22Rv1 (cell line): Measurements from ENCODE around the gene CREG2.

Experiments used
- H3K27ac ChIP-seq: fragments of 450-650 bp; 2 replicates; pipeline ENCODE4 v1.5.1; 2017
- CTCF ChIP-seq: fragments of 450-650 bp; IDR thresholded peaks from 2 replicates; pipeline ENCODE4 v1.5.1; 2017; ENCODE audit warnings: mild to moderate bottlenecking
- ZFX ChIP-seq: fragments of 450-650 bp; IDR thresholded peaks from 2 replicates; pipeline ENCODE4 v1.6.1; 2017; ENCODE audit warnings: antibody characterized with exemption, borderline replicate concordance

The CREG2 gene

GRCh38 chr2:101429453-101429852 is 42.1 kb upstream of the CREG2 start:
- no peak overlapping the region for H3K27ac ChIP-seq
- TF ChIP-seq CTCF (no peak), ZFX (no peak)

GRCh38 chr2:101428422-101429176 is 41.3 kb upstream of the CREG2 start:
- no peak for TF ChIP-seq ZFX
- no peak for TF ChIP-seq CTCF
- no peak overlapping the region for H3K27ac ChIP-seq

- no peak overlapping the region for H3K27ac ChIP-seq
- TF ChIP-seq CTCF = no peak
- no peak for TF ChIP-seq ZFX
Observed at GRCh38 chr2:101427743-101428142, 40.4 kb upstream of the CREG2 start.

- H3K27ac ChIP-seq = no peak overlapping the region
- TF ChIP-seq ZFX (no peak), CTCF (no peak)
Observed at GRCh38 chr2:101427240-101427639, 39.9 kb upstream of the CREG2 start.

- H3K27ac ChIP-seq = no peak overlapping the region
- no peak for TF ChIP-seq ZFX
- TF ChIP-seq CTCF = no peak
Observed at GRCh38 chr2:101426822-101427221, 39.5 kb upstream of the CREG2 start.

- no peak overlapping the region for H3K27ac ChIP-seq
- TF ChIP-seq CTCF (no peak), ZFX (no peak)
Observed at GRCh38 chr2:101420623-101421022, 33.3 kb upstream of the CREG2 start.

GRCh38 chr2:101419096-101419663 is 31.9 kb upstream of the CREG2 start:
- TF ChIP-seq CTCF = peak; percentile 84
- TF ChIP-seq ZFX = no peak
- no peak overlapping the region for H3K27ac ChIP-seq
